OCI-LY3 (cell line): Measurements from ENCODE around the gene LIPC.

Experiments
- H2AFZ ChIP-seq: fragments of 200-600, 300-600 bp; shearing (Covaris generic); 2 replicates; pipeline ENCODE4 v1.6.0; 2014; ENCODE audit warnings: antibody characterized with exemption, low read depth, low read length
- H3K27ac ChIP-seq: fragments of 200-600, 300-600 bp; sonication (generic); 2 replicates; pipeline ENCODE4 v1.5.1; 2014; ENCODE audit warnings: mild to moderate bottlenecking, low read length, moderate library complexity, mixed read lengths
- H3K27me3 ChIP-seq: fragments of 200-600, 300-600 bp; sonication (generic); 2 replicates; pipeline ENCODE4 v1.6.1; 2014; ENCODE audit warnings: low read depth, low read length, mixed read lengths
- H3K36me3 ChIP-seq: fragments of 200-600, 300-600 bp; sonication (generic); replicated peaks from 2 replicates; pipeline ENCODE3; 2014; ENCODE audit warnings: low read depth, low read length, mixed read lengths
- H3K4me1 ChIP-seq: fragments of 300-600, 200-600 bp; sonication (generic); 2 replicates; pipeline ENCODE4 v1.6.1; 2014; ENCODE audit warnings: low read length, mixed read lengths
- H3K4me2 ChIP-seq: fragments of 200-600, 300-600 bp; sonication (generic); 2 replicates; pipeline ENCODE4 v1.6.1; 2014; ENCODE audit warnings: low read length, mixed read lengths
- H3K4me3 ChIP-seq: fragments of 300-600, 200-600 bp; sonication (generic); 2 replicates; pipeline ENCODE4 v1.5.1; 2014; ENCODE audit warnings: antibody characterized with exemption, mild to moderate bottlenecking, low read length, moderate library complexity
- H3K79me2 ChIP-seq: fragments of 300-600, 200-600 bp; shearing (Covaris generic); 2 replicates; pipeline ENCODE4 v1.6.1; 2014; ENCODE audit warnings: mild to moderate bottlenecking, low read length, mixed read lengths
- H3K9ac ChIP-seq: fragments of 300-600, 200-600 bp; shearing (Covaris generic); 2 replicates; pipeline ENCODE4 v1.6.0; 2014; ENCODE audit warnings: mild to moderate bottlenecking, low read length, moderate library complexity
- H3K9me3 ChIP-seq: fragments of 200-600, 300-600 bp; shearing (Covaris generic); 2 replicates; pipeline ENCODE4 v1.6.1; 2014; ENCODE audit warnings: low read length, mixed read lengths; ENCODE audit not compliant: insufficient read depth
- H4K20me1 ChIP-seq: fragments of 200-600, 300-600 bp; sonication (generic); 2 replicates; pipeline ENCODE4 v1.6.1; 2016; ENCODE audit warnings: low read length, mixed read lengths; ENCODE audit not compliant: insufficient read depth
- CTCF ChIP-seq: fragments of 200-600, 300-600 bp; sonication (generic); IDR thresholded peaks from 2 replicates; pipeline ENCODE4 v1.5.1; 2014; ENCODE audit warnings: antibody characterized with exemption, low read length, low read depth
- EZH2phosphoT487 ChIP-seq: fragments of 200-600 bp; shearing (Covaris generic); IDR thresholded peaks from 2 replicates; pipeline ENCODE4 v1.6.1; 2018; ENCODE audit warnings: antibody characterized with exemption, mixed run types, low read depth

Gene LIPC

DNA sequence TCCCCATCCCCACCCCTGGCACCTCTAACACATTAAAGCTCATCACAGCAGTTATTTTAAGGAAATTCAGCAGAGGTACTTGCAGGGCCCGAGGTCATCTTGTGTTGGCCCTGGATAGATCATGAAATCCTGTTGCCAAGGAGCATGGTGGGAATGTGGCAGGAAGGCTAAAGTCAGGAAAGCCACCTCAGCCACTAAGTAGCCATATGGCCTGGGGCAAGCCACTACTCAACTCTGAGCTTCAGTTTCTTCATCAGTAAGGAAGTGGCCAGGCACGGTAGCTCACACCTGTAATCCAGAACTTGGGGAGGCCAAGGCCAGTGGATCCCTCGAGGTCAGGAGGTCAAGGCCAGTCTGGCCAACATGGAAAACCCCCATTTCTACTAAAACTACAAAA, 55.9 kb downstream of the LIPC start:
- no peaks in the 10 kb centered on the region for H4K20me1 ChIP-seq
- TF ChIP-seq CTCF (no peak), EZH2phosphoT487 (no peak)
- H3K27me3 ChIP-seq = no peaks in the 10 kb centered on the region
- H3K4me1 ChIP-seq = no peaks in the 10 kb centered on the region
- H3K4me2 ChIP-seq = no peak overlapping the region
- no peaks in the 10 kb centered on the region for H3K36me3 ChIP-seq
- H3K9ac ChIP-seq = no peak overlapping the region
- no peak overlapping the region for H3K4me3 ChIP-seq
- no peaks in the 10 kb centered on the region; the same call in 1 of the 2 replicates for H3K9me3 ChIP-seq
- H2AFZ ChIP-seq = no peak overlapping the region
- H3K79me2 ChIP-seq = no peaks in the 10 kb centered on the region
- no peak overlapping the region for H3K27ac ChIP-seq

DNA sequence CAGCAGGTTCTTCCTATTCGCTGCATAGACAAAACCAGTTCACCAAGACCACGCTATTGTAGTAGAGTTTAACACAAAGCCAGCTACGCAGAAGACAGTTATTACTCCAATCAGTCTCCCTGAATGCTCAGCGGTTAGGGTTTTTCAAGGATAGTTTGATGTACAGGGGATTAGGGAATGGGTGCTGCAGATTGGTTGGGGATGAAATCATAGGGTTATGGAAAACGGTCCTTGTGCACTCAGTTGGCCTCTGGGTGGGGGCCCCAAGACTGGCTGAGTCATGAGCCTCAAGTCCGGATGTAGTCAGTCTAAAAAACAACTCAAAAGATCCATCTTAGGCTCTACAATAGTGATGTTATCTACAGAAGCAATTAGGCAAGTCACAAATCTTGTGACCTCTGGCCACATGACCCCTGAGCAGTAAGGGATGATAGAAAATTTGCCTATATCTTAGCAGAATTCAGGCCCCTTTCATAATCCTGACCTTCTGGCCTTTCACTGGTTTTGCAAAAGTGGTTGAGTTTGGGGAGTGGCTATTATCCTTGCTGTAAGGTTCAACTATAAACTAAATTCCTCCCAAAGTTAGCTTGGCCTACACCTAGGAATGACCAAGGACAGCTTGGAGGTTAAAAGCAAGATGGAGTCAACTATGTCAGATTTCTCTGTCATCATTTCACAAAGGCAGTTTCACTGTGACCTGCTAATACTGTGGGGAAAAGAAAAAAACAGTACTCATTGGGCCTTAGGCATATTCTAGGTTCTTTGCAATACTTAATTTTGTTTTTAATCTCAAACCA, 57.7 kb downstream of the LIPC start:
- TF ChIP-seq EZH2phosphoT487 (no peak), CTCF (no peak)
- no peak overlapping the region for H3K4me3 ChIP-seq
- no peaks in the 10 kb centered on the region for H3K27me3 ChIP-seq

GRCh38 chr15:58490086-58490887, 58.5 kb downstream of the LIPC start:
- Histone ChIP-seq H3K4me3 (no peak overlapping the region), H3K79me2 (no peaks in the 10 kb centered on the region), H3K4me1 (no peaks in the 10 kb centered on the region), H3K9me3 (no peaks in the 10 kb centered on the region; the same call in 1 of the 2 replicates), H4K20me1 (no peaks in the 10 kb centered on the region), H3K27me3 (no peaks in the 10 kb centered on the region), H3K4me2 (no peak overlapping the region), H3K27ac (no peak overlapping the region), H2AFZ (no peak overlapping the region), H3K9ac (no peak overlapping the region), H3K36me3 (no peaks in the 10 kb centered on the region)
- no peak for TF ChIP-seq CTCF
- TF ChIP-seq EZH2phosphoT487 = no peak

More for the DNA sequence above, 57.7 kb downstream of the LIPC start:
- Histone ChIP-seq H2AFZ (no peak overlapping the region), H3K9me3 (no peaks in the 10 kb centered on the region; the same call in 1 of the 2 replicates), H3K9ac (no peak overlapping the region), H3K79me2 (no peaks in the 10 kb centered on the region), H3K36me3 (no peaks in the 10 kb centered on the region), H3K27ac (no peak overlapping the region), H4K20me1 (no peaks in the 10 kb centered on the region), H3K4me1 (no peaks in the 10 kb centered on the region), H3K4me2 (no peak overlapping the region)

GRCh38 chr15:58490888-58491473, 59.2 kb downstream of the LIPC start:
- Histone ChIP-seq H3K9ac (no peak overlapping the region), H3K36me3 (no peaks in the 10 kb centered on the region), H3K4me3 (no peak overlapping the region), H3K4me1 (no peaks in the 10 kb centered on the region), H4K20me1 (no peaks in the 10 kb centered on the region), H3K27me3 (no peaks in the 10 kb centered on the region), H2AFZ (no peak overlapping the region), H3K9me3 (no peaks in the 10 kb centered on the region; the same call in 1 of the 2 replicates), H3K4me2 (no peak overlapping the region), H3K27ac (no peak overlapping the region), H3K79me2 (no peaks in the 10 kb centered on the region)
- TF ChIP-seq EZH2phosphoT487 (no peak), CTCF (no peak)
